HepG2 (cell line): Measurements from ENCODE around the gene USP10. TPM values are rescaled to one million over a fixed set of nuclear protein-coding genes. Genes with fewer than 3 reads are reported as not detected.

Experiments
- ELF1 ChIP-seq: sonication (generic); formaldehyde crosslinking; IDR thresholded peaks from 2 replicates; pipeline ENCODE4 v1.4.0; 2020; ENCODE audit warnings: missing genetic modification reagents
- MYNN ChIP-seq: sonication (generic); formaldehyde crosslinking; IDR thresholded peaks from 2 replicates; pipeline ENCODE4 v1.4.0; 2020; ENCODE audit warnings: mild to moderate bottlenecking, low read depth, missing genetic modification reagents
- NCOR1 ChIP-seq: fragments of 200-600 bp; sonication (generic); IDR thresholded peaks from 2 replicates; pipeline ENCODE4 v1.7.0; 2017; ENCODE audit warnings: antibody characterized with exemption, low read length, borderline replicate concordance
- ZNF557 ChIP-seq: sonication (generic); formaldehyde crosslinking; IDR thresholded peaks from 2 replicates; pipeline ENCODE4 v1.4.0; 2020; ENCODE audit warnings: missing genetic modification reagents
- polyA plus RNA-seq, 8 experiments: library from polyadenylated mRNA; depleted of rRNA in 3 of 8; stranded (reverse) in 7 of 8; unstranded in 1 of 8; fragments of >200 nt; fragmentation: Illumina TruSeq in 4 of 8; extraction: Trizol in 4 of 8; gene quantifications; 2 replicates each; pipeline versions ENCODE4 v1.2.1 to v1.2.3, GENCODE V29; 2011 to 2016; ENCODE audit warnings: low read depth in 4 of 8, missing spikeins in 1 of 8, mixed read lengths in 1 of 8; ENCODE audit not compliant: insufficient read depth in 1 of 8
- total RNA-seq, 5 experiments: library from RNA; depleted of rRNA; stranded (reverse); fragments of >200 nt; fragmentation: Illumina TruSeq; extraction: Trizol; gene quantifications; 2 replicates each; pipeline ENCODE4 v1.2.3, GENCODE V29; 2016; ENCODE audit warnings: low read depth in 1 of 5
- TF ChIP-seq, protein P1 (sequence below): sonication (generic); formaldehyde crosslinking; IDR thresholded peaks from 2 replicates; pipeline ENCODE4 v1.8.0; 2022; ENCODE audit warnings: mild to moderate bottlenecking, missing genetic modification reagents, moderate library complexity
- TF ChIP-seq, protein P2 (sequence below): sonication (generic); formaldehyde crosslinking; IDR thresholded peaks from 2 replicates; pipeline ENCODE4 v1.4.0; 2020; ENCODE audit warnings: missing genetic modification reagents, borderline replicate concordance

Gene USP10
- total and polyA plus RNA-seq, 2 of the 13 experiments (the other 11 are each of a cell fraction or from before 2014, with no cell fraction given): 79.1 to 122 TPM

DNA sequence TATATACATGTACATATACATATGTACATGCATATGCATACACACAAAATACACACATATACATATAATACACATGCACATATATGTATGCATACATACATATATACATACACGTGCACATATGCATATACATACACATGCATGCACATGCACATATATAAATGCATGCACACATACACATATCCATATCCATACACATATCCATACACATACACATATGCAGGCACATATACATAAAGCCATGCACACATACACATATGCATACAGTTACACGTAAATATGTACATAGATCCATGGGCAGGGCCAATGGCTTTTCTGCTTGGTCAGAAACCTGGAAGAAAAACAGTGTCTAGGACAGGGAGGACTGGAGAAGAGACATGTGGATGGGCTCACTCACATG lies 23.9 kb upstream of the USP10 start (continued):
- TF ChIP-seq, protein P1, sequence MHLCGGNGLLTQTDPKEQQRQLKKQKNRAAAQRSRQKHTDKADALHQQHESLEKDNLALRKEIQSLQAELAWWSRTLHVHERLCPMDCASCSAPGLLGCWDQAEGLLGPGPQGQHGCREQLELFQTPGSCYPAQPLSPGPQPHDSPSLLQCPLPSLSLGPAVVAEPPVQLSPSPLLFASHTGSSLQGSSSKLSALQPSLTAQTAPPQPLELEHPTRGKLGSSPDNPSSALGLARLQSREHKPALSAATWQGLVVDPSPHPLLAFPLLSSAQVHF (CRISPR knock-in tag): no peak
- no peak for TF ChIP-seq ELF1 (CRISPR knock-in tag)
- TF ChIP-seq MYNN: no peak
- TF ChIP-seq ZNF557 (CRISPR knock-in tag): no peak
- TF ChIP-seq NCOR1: no peak
- TF ChIP-seq, protein P2, sequence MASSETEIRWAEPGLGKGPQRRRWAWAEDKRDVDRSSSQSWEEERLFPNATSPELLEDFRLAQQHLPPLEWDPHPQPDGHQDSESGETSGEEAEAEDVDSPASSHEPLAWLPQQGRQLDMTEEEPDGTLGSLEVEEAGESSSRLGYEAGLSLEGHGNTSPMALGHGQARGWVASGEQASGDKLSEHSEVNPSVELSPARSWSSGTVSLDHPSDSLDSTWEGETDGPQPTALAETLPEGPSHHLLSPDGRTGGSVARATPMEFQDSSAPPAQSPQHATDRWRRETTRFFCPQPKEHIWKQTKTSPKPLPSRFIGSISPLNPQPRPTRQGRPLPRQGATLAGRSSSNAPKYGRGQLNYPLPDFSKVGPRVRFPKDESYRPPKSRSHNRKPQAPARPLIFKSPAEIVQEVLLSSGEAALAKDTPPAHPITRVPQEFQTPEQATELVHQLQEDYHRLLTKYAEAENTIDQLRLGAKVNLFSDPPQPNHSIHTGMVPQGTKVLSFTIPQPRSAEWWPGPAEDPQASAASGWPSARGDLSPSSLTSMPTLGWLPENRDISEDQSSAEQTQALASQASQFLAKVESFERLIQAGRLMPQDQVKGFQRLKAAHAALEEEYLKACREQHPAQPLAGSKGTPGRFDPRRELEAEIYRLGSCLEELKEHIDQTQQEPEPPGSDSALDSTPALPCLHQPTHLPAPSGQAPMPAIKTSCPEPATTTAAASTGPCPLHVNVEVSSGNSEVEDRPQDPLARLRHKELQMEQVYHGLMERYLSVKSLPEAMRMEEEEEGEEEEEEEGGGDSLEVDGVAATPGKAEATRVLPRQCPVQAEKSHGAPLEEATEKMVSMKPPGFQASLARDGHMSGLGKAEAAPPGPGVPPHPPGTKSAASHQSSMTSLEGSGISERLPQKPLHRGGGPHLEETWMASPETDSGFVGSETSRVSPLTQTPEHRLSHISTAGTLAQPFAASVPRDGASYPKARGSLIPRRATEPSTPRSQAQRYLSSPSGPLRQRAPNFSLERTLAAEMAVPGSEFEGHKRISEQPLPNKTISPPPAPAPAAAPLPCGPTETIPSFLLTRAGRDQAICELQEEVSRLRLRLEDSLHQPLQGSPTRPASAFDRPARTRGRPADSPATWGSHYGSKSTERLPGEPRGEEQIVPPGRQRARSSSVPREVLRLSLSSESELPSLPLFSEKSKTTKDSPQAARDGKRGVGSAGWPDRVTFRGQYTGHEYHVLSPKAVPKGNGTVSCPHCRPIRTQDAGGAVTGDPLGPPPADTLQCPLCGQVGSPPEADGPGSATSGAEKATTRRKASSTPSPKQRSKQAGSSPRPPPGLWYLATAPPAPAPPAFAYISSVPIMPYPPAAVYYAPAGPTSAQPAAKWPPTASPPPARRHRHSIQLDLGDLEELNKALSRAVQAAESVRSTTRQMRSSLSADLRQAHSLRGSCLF (CRISPR knock-in tag): no peak
